ENCODE data around the gene GSTT4. TPM values are rescaled to one million over a fixed set of nuclear protein-coding genes. Genes with fewer than 3 reads are reported as not detected.

GSTT4 gene
- total RNA-seq: not detected

DNA sequence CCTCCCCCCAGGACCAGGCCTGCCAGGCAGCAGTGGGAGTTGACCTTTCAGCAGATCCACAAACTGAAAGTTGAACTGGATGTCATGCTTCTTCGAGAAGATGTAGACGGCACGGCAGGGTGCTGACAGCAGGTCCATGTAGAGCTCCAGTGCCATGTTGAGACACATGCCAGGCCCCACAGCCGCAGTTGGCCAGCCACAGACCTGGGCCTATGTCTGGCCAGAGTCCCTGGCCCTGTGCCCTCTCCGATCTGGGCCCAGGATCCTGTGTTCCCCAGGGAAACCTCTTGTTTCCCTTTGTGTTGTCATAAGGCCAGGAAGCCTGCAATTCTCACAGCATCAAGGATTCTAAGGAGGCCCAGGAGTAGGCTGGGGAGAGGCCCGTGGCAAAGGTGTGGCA, at the start of gene GSTT4:
Gene GSTT4 (minus strand): TSS at position 253 of the 400 bp plus-strand sequence. CDS start 97 bp downstream, at position 156.
- TF ChIP-seq, protein P1, sequence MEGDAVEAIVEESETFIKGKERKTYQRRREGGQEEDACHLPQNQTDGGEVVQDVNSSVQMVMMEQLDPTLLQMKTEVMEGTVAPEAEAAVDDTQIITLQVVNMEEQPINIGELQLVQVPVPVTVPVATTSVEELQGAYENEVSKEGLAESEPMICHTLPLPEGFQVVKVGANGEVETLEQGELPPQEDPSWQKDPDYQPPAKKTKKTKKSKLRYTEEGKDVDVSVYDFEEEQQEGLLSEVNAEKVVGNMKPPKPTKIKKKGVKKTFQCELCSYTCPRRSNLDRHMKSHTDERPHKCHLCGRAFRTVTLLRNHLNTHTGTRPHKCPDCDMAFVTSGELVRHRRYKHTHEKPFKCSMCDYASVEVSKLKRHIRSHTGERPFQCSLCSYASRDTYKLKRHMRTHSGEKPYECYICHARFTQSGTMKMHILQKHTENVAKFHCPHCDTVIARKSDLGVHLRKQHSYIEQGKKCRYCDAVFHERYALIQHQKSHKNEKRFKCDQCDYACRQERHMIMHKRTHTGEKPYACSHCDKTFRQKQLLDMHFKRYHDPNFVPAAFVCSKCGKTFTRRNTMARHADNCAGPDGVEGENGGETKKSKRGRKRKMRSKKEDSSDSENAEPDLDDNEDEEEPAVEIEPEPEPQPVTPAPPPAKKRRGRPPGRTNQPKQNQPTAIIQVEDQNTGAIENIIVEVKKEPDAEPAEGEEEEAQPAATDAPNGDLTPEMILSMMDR (IDR thresholded peaks at IDR 0.05): no peak
- DNase-seq (ENCODE audit: low spot score) (no peak), ATAC-seq (ENCODE audit: low FRiP score) (no peak)

DNA sequence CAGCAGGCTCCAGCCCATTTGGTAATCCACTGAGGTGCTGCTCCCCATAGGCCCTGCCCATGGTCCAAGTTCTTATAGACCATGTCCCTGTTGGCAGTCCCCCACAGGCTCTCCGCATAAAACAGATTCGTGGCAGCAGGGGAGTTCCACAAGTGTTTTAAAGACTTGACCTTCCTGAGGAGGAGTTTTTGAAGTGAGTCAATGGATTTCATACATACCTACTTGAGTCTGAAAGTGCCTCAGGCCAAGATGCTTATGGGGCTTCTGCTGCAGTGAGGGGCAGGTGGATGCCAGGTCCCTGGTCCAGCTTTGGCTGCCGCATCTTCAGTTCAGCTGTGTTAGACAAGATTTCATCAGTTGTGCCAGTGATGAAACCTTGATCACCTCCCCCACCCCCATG, 49.1 kb upstream of the GSTT4 start:
- DNase-seq (ENCODE audit: low spot score) (no peak), ATAC-seq (ENCODE audit: low FRiP score) (no peak)
- TF ChIP-seq, protein P1 (IDR thresholded peaks at IDR 0.05): no peak

DNA sequence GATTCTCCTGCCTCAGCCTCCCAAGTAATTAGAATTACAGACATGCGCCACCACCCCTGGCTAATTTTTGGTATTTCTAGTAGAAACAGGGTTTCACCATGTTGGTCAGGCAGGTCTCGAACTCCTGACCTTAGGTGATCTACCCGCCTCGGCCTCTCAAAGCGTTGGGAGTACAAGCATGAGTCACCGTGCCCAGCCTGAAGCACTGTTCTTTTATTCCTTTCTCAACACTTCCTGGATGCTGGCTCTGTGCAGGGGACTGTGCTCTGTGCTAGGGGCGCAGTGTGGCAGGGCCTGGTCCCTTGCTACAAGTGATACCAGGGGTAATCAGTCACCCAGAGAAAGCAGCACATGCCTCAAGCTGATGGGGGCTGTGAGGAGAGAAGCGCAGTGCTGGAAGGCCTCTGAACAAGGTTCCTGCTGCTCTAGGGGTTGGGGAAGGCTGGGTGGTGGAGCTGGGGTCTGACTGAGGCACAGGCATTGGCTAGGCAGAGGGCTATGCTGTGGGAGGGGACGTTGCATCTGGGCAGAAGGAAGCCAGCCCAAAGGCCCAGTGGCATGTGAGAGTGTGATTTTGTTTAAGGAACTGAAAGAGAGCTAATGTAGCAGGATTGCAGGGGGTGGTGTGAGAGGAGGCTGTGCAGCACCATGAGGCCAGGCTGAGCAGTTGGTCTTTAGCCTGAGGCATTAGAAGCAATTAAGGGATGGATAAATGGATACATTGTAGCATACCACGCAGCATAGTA, 48.4 kb upstream of the GSTT4 start:
- DNase-seq (ENCODE audit: low spot score) (no peak), ATAC-seq (ENCODE audit: low FRiP score) (no peak)
- TF ChIP-seq, protein P1 (IDR thresholded peaks at IDR 0.05): no peak

DNA sequence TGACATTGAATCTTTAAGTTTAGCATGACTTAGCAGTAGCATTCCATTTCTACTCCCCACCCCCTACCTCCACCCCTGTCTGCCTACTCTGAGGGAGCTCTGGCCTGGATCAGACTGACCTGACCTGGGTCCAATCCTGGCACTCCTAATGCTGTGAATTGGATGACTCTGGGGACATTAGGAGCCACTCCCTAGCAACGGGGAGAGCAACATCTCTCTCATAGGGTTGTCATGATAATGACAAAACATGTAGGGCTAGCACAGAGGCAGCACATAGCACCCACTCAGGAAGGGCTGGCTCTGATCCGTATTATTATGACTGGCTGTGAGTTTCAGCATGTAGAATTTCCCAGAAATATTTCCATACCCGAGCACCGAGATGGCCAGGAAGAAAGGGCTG, 46.3 kb upstream of the GSTT4 start:
- TF ChIP-seq, protein P1 (IDR thresholded peaks at IDR 0.05): no peak
- ATAC-seq (ENCODE audit: low FRiP score): no peak
- no peak for DNase-seq (ENCODE audit: low spot score)

DNA sequence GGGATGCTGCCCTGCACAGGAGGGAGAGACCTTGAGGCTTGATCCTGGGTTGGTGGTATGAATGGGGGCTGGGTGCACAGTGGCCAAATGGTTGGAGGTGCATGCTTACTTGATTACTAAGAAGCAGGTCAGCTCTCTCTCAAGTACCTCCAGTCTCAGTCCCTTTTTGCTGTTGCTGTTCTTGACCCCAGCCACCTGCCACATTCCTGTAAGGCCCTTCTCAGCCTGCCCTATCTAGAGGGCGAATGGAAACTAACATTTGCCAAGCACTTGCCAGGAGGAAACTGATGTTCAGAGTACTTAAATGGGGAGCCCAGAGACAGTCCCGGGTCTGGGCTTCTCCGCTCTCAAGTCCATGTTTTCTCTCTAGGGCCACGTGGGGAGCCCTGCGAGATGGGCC, 45.8 kb upstream of the GSTT4 start:
- TF ChIP-seq, protein P1 (IDR thresholded peaks at IDR 0.05): no peak
- ATAC-seq (ENCODE audit: low FRiP score) (no peak), DNase-seq (ENCODE audit: low spot score) (no peak)

DNA sequence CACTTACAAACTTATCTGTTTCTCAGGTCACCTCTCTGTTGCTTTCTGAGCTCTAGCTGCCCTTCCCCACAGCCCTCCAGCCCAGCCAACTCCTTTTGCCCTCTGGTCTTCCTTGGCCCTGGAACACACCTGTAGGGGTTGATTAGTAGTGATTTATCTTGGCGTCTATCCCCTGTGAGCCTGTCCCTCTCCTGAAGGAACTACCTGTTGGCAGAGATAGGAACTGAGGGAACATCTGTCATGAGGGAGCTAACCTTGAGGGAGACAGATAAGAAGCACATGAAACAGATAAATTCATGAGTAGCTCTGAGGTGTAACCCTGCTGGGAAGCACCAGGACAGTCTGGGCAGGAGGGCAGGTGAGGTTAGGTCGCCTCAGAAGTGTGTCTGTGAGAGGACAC, 44.7 kb upstream of the GSTT4 start:
- ATAC-seq (ENCODE audit: low FRiP score): no peak
- TF ChIP-seq, protein P1 (IDR thresholded peaks at IDR 0.05): no peak
- DNase-seq (ENCODE audit: low spot score): no peak

DNA sequence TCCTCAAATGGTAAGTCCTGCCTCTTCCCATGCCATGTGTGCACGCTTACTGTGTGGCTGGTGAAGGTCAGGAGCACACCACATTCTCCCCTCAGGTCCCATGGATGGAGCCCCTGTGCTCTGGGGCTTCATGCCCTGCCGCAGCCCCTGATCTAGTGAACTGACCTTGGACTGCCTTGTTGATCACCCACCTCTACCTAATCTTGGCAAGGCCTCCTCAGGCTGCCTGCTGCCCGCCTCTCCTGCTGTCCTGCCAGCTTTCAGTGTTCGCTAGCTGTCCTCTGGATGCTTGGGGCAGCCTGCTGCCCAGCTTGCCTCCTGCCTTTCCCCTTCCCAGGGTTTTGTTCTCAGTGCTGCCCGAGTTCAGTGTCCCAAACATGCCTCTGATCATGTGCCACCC, 44.0 kb upstream of the GSTT4 start:
- ATAC-seq (ENCODE audit: low FRiP score): no peak
- DNase-seq (ENCODE audit: low spot score): no peak
- TF ChIP-seq, protein P1 (IDR thresholded peaks at IDR 0.05): no peak

Data from omental fat pad (tissue), 4 donors.